IMR-90 (cell line): ENCODE results near the gene FCRLA. TPM values are rescaled to one million over a fixed set of nuclear protein-coding genes. Genes with fewer than 3 reads are reported as not detected.

Experiments used
- ATAC-seq: fragments of 200-7000 bp; cut with Tn5 transposase; 2 replicates; pipeline ENCODE4 v1.9.1; 2020; ENCODE audit warnings: low read depth, mild to moderate bottlenecking, moderate library complexity
- BruUV-seq: library from RNA; stranded (reverse); fragments of 400-500 nt; replicated peaks from 2 replicates; lab custom pipeline; 2021; lab: Mats Ljungman, UMichigan
- CTCF ChIA-PET: fragments of 300-600 bp; formaldehyde crosslinking; extraction: SDS; loops from one replicate; lab custom pipeline; 2021; ENCODE audit warnings: antibody characterized with exemption; lab: Yijun Ruan, JAX
- POLR2A ChIA-PET: fragments of 300-600 bp; sonication (Branson Sonifier 250); formaldehyde crosslinking; loops from one replicate; lab custom pipeline; 2022; ENCODE audit warnings: antibody characterized with exemption; ENCODE audit not compliant: unreplicated experiment; lab: Charles Lee
- DNase-seq: peaks from one replicate; pipeline ENCODE4 v3.0.0; 2013
- H2AFZ ChIP-seq: replicated peaks from 2 replicates; pipeline ENCODE3; 2013; ENCODE audit warnings: low read length, mild to moderate bottlenecking; ENCODE audit not compliant: poor library complexity
- H2AK5ac ChIP-seq: 2 replicates; pipeline ENCODE4 v1.6.1; 2013; ENCODE audit warnings: low read depth, low read length, inconsistent platforms
- H2AK9ac ChIP-seq: replicated peaks from 2 replicates; pipeline ENCODE3; 2013; ENCODE audit warnings: mild to moderate bottlenecking, low read depth, low read length, moderate library complexity; ENCODE audit not compliant: poor library complexity
- H2BK120ac ChIP-seq: 2 replicates; pipeline ENCODE4 v1.6.1; 2013; ENCODE audit warnings: low read depth, low read length, inconsistent platforms
- H2BK15ac ChIP-seq: 3 replicates; pipeline ENCODE4 v1.6.1; 2013; ENCODE audit warnings: low read depth, low read length, inconsistent platforms
- H2BK20ac ChIP-seq: 2 replicates; pipeline ENCODE4 v1.6.1; 2013; ENCODE audit warnings: low read depth, mild to moderate bottlenecking, inconsistent platforms, low read length, moderate library complexity
- H2BK5ac ChIP-seq: 2 replicates; pipeline ENCODE4 v1.6.1; 2013; ENCODE audit warnings: mild to moderate bottlenecking, low read depth, low read length, inconsistent platforms; ENCODE audit not compliant: poor library complexity, severe bottlenecking
- H3K14ac ChIP-seq: replicated peaks from 2 replicates; pipeline ENCODE4 v1.6.1; 2013; ENCODE audit warnings: low read depth, low read length, inconsistent platforms
- H3K18ac ChIP-seq: 2 replicates; pipeline ENCODE4 v1.6.1; 2013; ENCODE audit warnings: low read depth, low read length, control low read depth
- H3K23ac ChIP-seq: 2 replicates; pipeline ENCODE4 v1.6.1; 2013; ENCODE audit warnings: low read depth, low read length, inconsistent platforms
- H3K27ac ChIP-seq: 2 replicates; pipeline ENCODE4 v1.5.1; 2013; ENCODE audit warnings: mild to moderate bottlenecking, control low read depth, low read length; ENCODE audit not compliant: insufficient read depth
- H3K27me3 ChIP-seq: 2 replicates; pipeline ENCODE4 v1.6.1; 2013; ENCODE audit warnings: low read length; ENCODE audit not compliant: control insufficient read depth, insufficient read depth
- H3K36me3 ChIP-seq: 2 replicates; pipeline ENCODE4 v1.6.1; 2013; ENCODE audit warnings: low read length, mixed read lengths; ENCODE audit not compliant: control insufficient read depth, insufficient read depth
- H3K4ac ChIP-seq: 2 replicates; pipeline ENCODE4 v1.6.1; 2013; ENCODE audit warnings: low read depth, low read length, inconsistent platforms
- H3K4me1 ChIP-seq: 2 replicates; pipeline ENCODE4 v1.6.1; 2013; ENCODE audit warnings: low read length, mixed read lengths; ENCODE audit not compliant: control insufficient read depth, insufficient read depth
- H3K4me2 ChIP-seq: 2 replicates; pipeline ENCODE4 v1.6.1; 2013; ENCODE audit warnings: low read depth, mild to moderate bottlenecking, control low read depth, low read length, moderate library complexity
- H3K4me3 ChIP-seq: 2 replicates; pipeline ENCODE4 v1.5.1; 2013; ENCODE audit warnings: low read depth, mild to moderate bottlenecking, control low read depth, low read length, moderate library complexity; ENCODE audit not compliant: insufficient read depth
- H3K56ac ChIP-seq: 2 replicates; pipeline ENCODE4 v1.6.1; 2013; ENCODE audit warnings: low read length, inconsistent platforms; ENCODE audit not compliant: insufficient read depth; ENCODE audit errors: extremely low read depth
- H3K79me1 ChIP-seq, 2 experiments: 2 replicates each; pipeline ENCODE4 v1.6.1; 2013; ENCODE audit warnings: low read length in 2 of 2, inconsistent platforms in 1 of 2, low read depth in 1 of 2
- H3K9ac ChIP-seq: 2 replicates; pipeline ENCODE4 v1.6.1; 2013; ENCODE audit warnings: low read depth, low read length, control low read depth
- H3K9me1 ChIP-seq: 2 replicates; pipeline ENCODE4 v1.6.1; 2013; ENCODE audit warnings: low read length, inconsistent platforms; ENCODE audit not compliant: insufficient read depth
- H3K9me3 ChIP-seq: 2 replicates; pipeline ENCODE4 v1.6.1; 2013; ENCODE audit warnings: low read length; ENCODE audit not compliant: control insufficient read depth, insufficient read depth
- H4K20me1 ChIP-seq: 2 replicates; pipeline ENCODE4 v1.6.1; 2013; ENCODE audit warnings: low read length, inconsistent platforms; ENCODE audit not compliant: insufficient read depth
- H4K5ac ChIP-seq: 2 replicates; pipeline ENCODE4 v1.6.1; 2013; ENCODE audit warnings: mild to moderate bottlenecking, low read depth, low read length, control low read depth
- H4K8ac ChIP-seq, 2 experiments: 2 replicates each; pipeline ENCODE4 v1.6.1; 2013; ENCODE audit warnings: low read depth in 2 of 2, low read length in 2 of 2, control low read depth in 1 of 2, inconsistent platforms in 1 of 2
- H4K91ac ChIP-seq: 2 replicates; pipeline ENCODE4 v1.6.1; 2013; ENCODE audit warnings: low read depth, low read length, inconsistent platforms; ENCODE audit not compliant: insufficient read depth
- BHLHE40 ChIP-seq: fragments of 150-350 bp; IDR thresholded peaks from 2 replicates; pipeline ENCODE4 v1.6.1; 2016; ENCODE audit warnings: mild to moderate bottlenecking, low read depth, low read length
- CEBPB ChIP-seq: IDR thresholded peaks from 2 replicates; pipeline ENCODE4 v1.6.1; 2012; ENCODE audit warnings: low read depth, low read length, improper control_type of control experiment
- ELK1 ChIP-seq: fragments of 150-350 bp; IDR thresholded peaks from 2 replicates; pipeline ENCODE4 v1.6.1; 2016; ENCODE audit warnings: low read depth, mild to moderate bottlenecking, low read length, moderate library complexity, borderline replicate concordance
- MAFK ChIP-seq: IDR thresholded peaks from 2 replicates; pipeline ENCODE4 v1.6.1; 2012; ENCODE audit warnings: low read depth, low read length, improper control_type of control experiment
- MAZ ChIP-seq: IDR thresholded peaks from 2 replicates; pipeline ENCODE4 v1.6.1; 2012; ENCODE audit warnings: low read depth, mild to moderate bottlenecking, low read length, improper control_type of control experiment, moderate library complexity, borderline replicate concordance
- MXI1 ChIP-seq: IDR thresholded peaks from 2 replicates; pipeline ENCODE4 v1.6.1; 2012; ENCODE audit warnings: low read depth, mild to moderate bottlenecking, low read length, moderate library complexity, borderline replicate concordance
- NFE2L2 ChIP-seq: fragments of 150-350 bp; IDR thresholded peaks from 2 replicates; pipeline ENCODE4 v1.6.1; 2016; ENCODE audit warnings: low read depth, mild to moderate bottlenecking, low read length
- POLR2A ChIP-seq: IDR thresholded peaks from 2 replicates; pipeline ENCODE4 v1.6.1; 2012; ENCODE audit warnings: mild to moderate bottlenecking, low read depth, low read length
- RAD21 ChIP-seq: IDR thresholded peaks from 2 replicates; pipeline ENCODE4 v1.6.1; 2012; ENCODE audit warnings: low read length, improper control_type of control experiment
- RCOR1 ChIP-seq: IDR thresholded peaks from 2 replicates; pipeline ENCODE4 v1.6.1; 2012; ENCODE audit warnings: mild to moderate bottlenecking, low read length, improper control_type of control experiment; ENCODE audit not compliant: insufficient replicate concordance
- RFX5 ChIP-seq: IDR thresholded peaks from 2 replicates; pipeline ENCODE4 v1.8.0; 2012; ENCODE audit warnings: low read depth, mild to moderate bottlenecking, low read length, moderate library complexity
- SMC3 ChIP-seq: fragments of 150-350 bp; IDR thresholded peaks from 2 replicates; pipeline ENCODE4 v1.6.1; 2016; ENCODE audit warnings: low read depth, mild to moderate bottlenecking, antibody characterized with exemption, low read length, moderate library complexity
- WGBS, 2 experiments: methylation state at CpG; one replicate each; pipeline versions ENCODE4 v1.1.5 to v1.1.7; 2013; ENCODE audit warnings: missing lambda C conversion rate in 2 of 2; ENCODE audit not compliant: insufficient read length in 1 of 2; ENCODE audit errors: extremely low coverage in 2 of 2; 5-methylcytosine and 5-hydroxymethylcytosine counted together
- dilution Hi-C: fragments of 300-500 bp; cut with HindIII; formaldehyde crosslinking; loops from one replicate; pipeline ENCODE4 v1.14.3; 2018; ENCODE audit warnings: low sequenced_read_pairs; ENCODE audit not compliant: unreplicated experiment
- in situ Hi-C: fragments of 300-500 bp; cut with MboI; formaldehyde crosslinking; loops from 3 replicates; pipeline ENCODE4 v1.14.3; 2019; ENCODE audit warnings: low sequenced_read_pairs, inconsistent platforms, mixed read lengths
- intact Hi-C: fragments of 100-400 bp; cut with micrococcal nuclease; formaldehyde crosslinking; loops from 2 replicates; pipeline ENCODE4 v1.10.0; 2022
- polyA plus RNA-seq, 3 experiments: library from polyadenylated mRNA; depleted of rRNA; stranded (reverse); fragments of >200 nt; gene quantifications; 2 replicates each; pipeline ENCODE4 v1.2.3, GENCODE V29; 2012; ENCODE audit warnings: low replicate concordance in 1 of 3
- total RNA-seq: library from RNA; depleted of rRNA; stranded (reverse); fragments of >200 nt; gene quantifications from 2 replicates; pipeline ENCODE4 v1.2.3, GENCODE V29; 2012
- TF ChIP-seq, protein P1 (sequence below): fragments of 150-350 bp; IDR thresholded peaks from 2 replicates; pipeline ENCODE4 v1.6.1; 2017; ENCODE audit warnings: mild to moderate bottlenecking, antibody characterized with exemption, low read length, low read depth

The FCRLA gene
- total and polyA plus RNA-seq, 2 of the 4 experiments (the other 2 are of a cell fraction): 0.36 TPM

DNA sequence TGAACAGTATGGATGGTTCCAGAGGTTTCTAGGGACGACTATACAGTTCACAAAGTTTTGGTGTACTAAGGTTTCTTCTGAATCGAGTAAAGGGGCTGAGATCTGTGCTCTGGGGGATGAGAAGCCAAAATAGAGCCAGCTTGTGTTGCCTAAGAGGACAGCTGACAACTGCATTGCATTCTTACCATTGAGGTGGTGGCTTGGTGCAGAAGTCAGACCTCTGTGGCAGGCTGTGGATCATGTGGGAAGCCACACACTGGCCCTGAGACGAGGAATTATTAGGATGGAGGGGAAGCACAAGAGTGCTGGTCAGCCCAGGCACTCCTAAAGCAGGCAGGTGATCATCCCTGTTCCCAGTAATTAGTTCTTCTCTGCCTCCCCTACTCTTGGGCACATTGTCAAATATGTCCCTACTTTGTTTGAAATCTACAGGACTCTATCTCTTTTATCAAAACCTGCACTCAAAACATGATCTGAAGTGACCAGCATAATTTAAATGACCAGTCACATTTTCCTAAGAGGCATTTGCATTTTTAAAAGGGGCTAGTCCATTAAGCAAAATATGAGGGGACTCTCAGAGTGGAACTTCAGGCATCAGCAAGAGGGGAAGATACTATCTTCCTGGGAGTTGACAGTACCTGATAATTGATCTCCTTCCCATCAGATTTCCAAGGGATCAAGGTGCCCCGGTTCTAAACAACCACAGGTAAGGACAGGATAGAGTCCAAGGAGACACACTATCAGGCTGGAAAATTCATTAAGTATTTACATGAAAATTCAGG is 14.1 kb downstream of the FCRLA start, which contains the start of gene FCRLB (continued):
- no peak for TF ChIP-seq RFX5

GRCh38 chr1:161721738-161722343 is 14.8 kb downstream of the FCRLA start:
- H3K18ac ChIP-seq: no peak overlapping the region
- no peaks in the 10 kb centered on the region for H3K27me3 ChIP-seq
- H3K4me3 ChIP-seq: no peak overlapping the region
- CTCF ChIA-PET: no interaction called here
- dilution Hi-C loops (no loop called here), in situ Hi-C loops (no loop called here), intact Hi-C loops (no loop called here)
- H3K27ac ChIP-seq: no peak overlapping the region; the same call in 1 of the 2 replicates
- 69% methylated on average over 5 of the region's 8 CpGs; no CpG with 5 or more reads in 1 of the 2 experiments for WGBS, 2 experiments
- peak overlapping the region; percentile 63 for H2AFZ ChIP-seq
- H3K36me3 ChIP-seq: no peaks in the 10 kb centered on the region
- peak overlapping the region; percentile 74 for H2BK120ac ChIP-seq
- 0 out of 3 replicates have a peak overlapping the region, but pooled peaks have one; percentile 12 for H2BK15ac ChIP-seq
- peak overlapping the region; percentile 25; the same call in 1 of the 2 replicates for H4K91ac ChIP-seq
- H3K9me1 ChIP-seq: peaks cover 22% of the 10 kb centered on the region
- no peak overlapping the region for H4K5ac ChIP-seq
- H3K4me2 ChIP-seq: no peak overlapping the region
- peak overlapping the region; percentile 74 for H3K4ac ChIP-seq
- peak overlapping the region; percentile 37 for H2BK5ac ChIP-seq
- peaks cover 3 to 13% of the 10 kb centered on the region in 2 experiments; a peak in 1 of 4 replicates for H3K79me1 ChIP-seq
- H2BK20ac ChIP-seq: peak overlapping the region; percentile 77
- peak overlapping the region in 1 of 2 experiments; percentile 21; a peak in 1 of 4 replicates for H4K8ac ChIP-seq
- peak overlapping the region; percentile 74 for H2AK9ac ChIP-seq
- H3K9me3 ChIP-seq: no peaks in the 10 kb centered on the region
- no peaks in the 10 kb centered on the region for H4K20me1 ChIP-seq
- DNase-seq (peak; percentile 92), ATAC-seq (peak; percentile 10; the same call in 1 of the 2 replicates)
- H3K23ac ChIP-seq: peak overlapping the region; percentile 46; the same call in 1 of the 2 replicates
- H3K14ac ChIP-seq: peak overlapping the region; percentile 60
- POLR2A ChIA-PET: no interaction called here
- H3K56ac ChIP-seq: no peak overlapping the region; the same call in 1 of the 2 replicates
- BruUV-seq: no TSS peak
- peak overlapping the region; percentile 35 for H2AK5ac ChIP-seq
- peaks cover 2% of the 10 kb centered on the region for H3K4me1 ChIP-seq
- no peak overlapping the region for H3K9ac ChIP-seq
- no peak for TF ChIP-seq ELK1
- TF ChIP-seq NFE2L2: peak; percentile 33; the same call in 1 of the 2 replicates
- TF ChIP-seq POLR2A: no peak
- TF ChIP-seq SMC3: peak; percentile 4; the same call in 1 of the 2 replicates
- peak; percentile 56; the same call in 1 of the 2 replicates for TF ChIP-seq MAZ
- TF ChIP-seq RFX5: no peak
- TF ChIP-seq BHLHE40: peak; percentile 39; the same call in 1 of the 2 replicates
- no peak for TF ChIP-seq CEBPB
- peak; percentile 16; the same call in 1 of the 2 replicates for TF ChIP-seq RAD21
- no peak for TF ChIP-seq MAFK
- no peak for TF ChIP-seq MXI1
- TF ChIP-seq, protein P1, sequence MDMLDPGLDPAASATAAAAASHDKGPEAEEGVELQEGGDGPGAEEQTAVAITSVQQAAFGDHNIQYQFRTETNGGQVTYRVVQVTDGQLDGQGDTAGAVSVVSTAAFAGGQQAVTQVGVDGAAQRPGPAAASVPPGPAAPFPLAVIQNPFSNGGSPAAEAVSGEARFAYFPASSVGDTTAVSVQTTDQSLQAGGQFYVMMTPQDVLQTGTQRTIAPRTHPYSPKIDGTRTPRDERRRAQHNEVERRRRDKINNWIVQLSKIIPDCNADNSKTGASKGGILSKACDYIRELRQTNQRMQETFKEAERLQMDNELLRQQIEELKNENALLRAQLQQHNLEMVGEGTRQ: no peak
- no peak for TF ChIP-seq RCOR1
